Psoas muscle (tissue), 8 donors: Measurements from ENCODE around the gene KCNE2. TPM values are rescaled to one million over a fixed set of nuclear protein-coding genes. Genes with fewer than 3 reads are reported as not detected.
"Not testable (repeated sequence)": the region's sequence is repeated elsewhere in the genome, so short reads cannot be mapped to it uniquely, and the experiment has no call there.

ENCODE experiments used
- ATAC-seq, 4 donors: fragments of 200-7000 bp; cut with Tn5 transposase; one replicate each; pipeline ENCODE4 v1.9.1; 2020; ENCODE audit warnings: moderate library complexity in 3 of 4, mild to moderate bottlenecking in 2 of 4
- DNase-seq, 2 donors: peaks; one replicate each; pipeline ENCODE4 v3.0.0-alpha.2; 2020
- H3K27ac ChIP-seq: fragments of 200-600 bp; one replicate; pipeline ENCODE4 v1.8.0; 2022
- H3K27me3 ChIP-seq, 3 donors: fragments of 200-600 bp in 1 of 3; one replicate each; pipeline versions ENCODE4 v1.6.1 to v1.8.0; 2013 to 2022; ENCODE audit warnings: low read length in 2 of 3, mild to moderate bottlenecking in 2 of 3, moderate library complexity in 1 of 3; ENCODE audit not compliant: insufficient read depth in 3 of 3
- H3K36me3 ChIP-seq, 2 donors: fragments of 200-600 bp in 1 of 2; one replicate each; pipeline versions ENCODE4 v1.6.1 to v1.8.0; 2013 to 2022; ENCODE audit warnings: low read depth in 1 of 2, mild to moderate bottlenecking in 1 of 2, moderate library complexity in 1 of 2; ENCODE audit not compliant: insufficient read depth in 1 of 2
- H3K4me1 ChIP-seq: fragments of 200-600 bp; one replicate; pipeline ENCODE4 v1.8.0; 2022
- H3K4me3 ChIP-seq: fragments of 200-600 bp; one replicate; pipeline ENCODE4 v1.8.0; 2022; ENCODE audit warnings: mild to moderate bottlenecking
- H3K9me3 ChIP-seq: fragments of 200-600 bp; one replicate; pipeline ENCODE4 v1.8.0; 2022
- WGBS, 3 donors: extraction: QIAGEN DNeasy Blood & Tissue Kit; methylation state at CpG; one replicate each; pipeline versions ENCODE4 v1.1.6 to v1.1.7; 2013; 5-methylcytosine and 5-hydroxymethylcytosine counted together
- intact Hi-C, 2 donors: fragments of 100-400 bp; cut with DNase I; formaldehyde crosslinking; loops; one replicate each; pipeline versions ENCODE4 v1.11.0 to v1.14.2; 2022
- polyA plus RNA-seq, 3 donors: library from polyadenylated mRNA; stranded (reverse); fragments of 200-250 nt; gene quantifications; one replicate each; pipeline ENCODE4 v1.2.3, GENCODE V29; 2013
- total RNA-seq, 4 donors: library from RNA; stranded (reverse); fragmentation: NEBNext Ultra II Directional in 2 of 4; extraction: Animal tissue kit (Norgen Biotek cat#: 25700) in 2 of 4; gene quantifications; one replicate each; pipeline versions ENCODE4 v1.2.1 to v1.2.4, GENCODE V29; 2021 to 2023
- donor health status: healthy with polysubstance abuse.
- donor health status: DM: no; HTN: no; CAD: no; lungs with moderate emphysema.
- donor health status: Bipolar disorder and iron deficiency.
- donor health status: healthy.
- donor health status: DM: yes; HTN: yes; CAD: no.
- donor health status: DM: no; HTN: no; CAD: no.
- donor health status: DM: no; HTN: no; CAD: no.
- donor health status: DM: yes; HTN: yes; CAD: no.

KCNE2 gene
- total and polyA plus RNA-seq, 7 donors = 0.12 to 0.95 (median 0.41) TPM; not detected in 1

DNA sequence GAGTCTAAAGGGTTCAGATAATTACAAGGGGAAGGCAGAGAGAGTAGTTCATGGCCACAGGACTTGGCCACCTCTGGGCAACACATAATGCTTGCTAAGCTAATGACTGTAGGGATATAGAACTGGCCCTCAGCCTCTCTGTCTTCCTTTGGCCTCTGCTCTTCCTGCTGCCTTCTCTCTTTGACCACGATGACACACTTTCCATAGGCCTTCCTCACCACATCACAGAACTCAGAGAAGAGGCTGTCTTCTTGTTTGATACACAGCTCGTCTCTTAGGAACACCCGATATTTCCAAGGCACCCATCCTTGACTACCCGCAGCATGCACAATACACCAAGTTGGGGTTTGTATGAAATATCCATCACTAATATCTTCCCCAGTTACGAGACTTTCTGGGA, 36.7 kb downstream of the KCNE2 start:
- not testable (repeated sequence) for ATAC-seq, H3K27me3 ChIP-seq

DNA sequence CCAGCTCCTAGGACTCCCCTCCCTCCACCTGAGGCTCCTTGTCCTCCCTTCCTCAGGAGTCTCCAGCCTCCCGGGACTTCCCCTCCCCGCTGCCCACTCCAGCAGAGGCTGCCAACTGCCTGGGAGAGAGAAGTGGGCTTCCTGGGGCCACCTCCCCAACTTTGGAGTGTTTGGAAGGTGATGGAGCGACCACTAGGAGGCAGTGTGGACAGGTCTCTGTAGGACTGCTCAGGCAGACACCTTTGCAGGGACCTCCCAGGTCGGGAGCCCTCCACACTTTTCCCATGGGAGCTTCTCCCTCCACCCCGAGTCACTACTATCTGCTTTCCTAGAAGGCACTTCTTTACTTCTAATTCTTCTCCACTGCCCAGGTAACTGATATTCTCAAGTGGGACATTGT, 40.9 kb downstream of the KCNE2 start:
- H3K4me3 ChIP-seq, H3K36me3 ChIP-seq, DNase-seq, ATAC-seq, H3K27me3 ChIP-seq, H3K27ac ChIP-seq, H3K9me3 ChIP-seq, H3K4me1 ChIP-seq, intact Hi-C loops: not testable (repeated sequence)
- WGBS, 3 donors = no CpG with 5 or more reads among the region's 5 CpGs

More for the DNA sequence above, 36.7 kb downstream of the KCNE2 start:
- H3K36me3 ChIP-seq, H3K4me1 ChIP-seq, H3K27ac ChIP-seq, H3K4me3 ChIP-seq, intact Hi-C loops, DNase-seq, H3K9me3 ChIP-seq: not testable (repeated sequence)
- no CpG with 5 or more reads among the region's 5 CpGs for WGBS, 3 donors

DNA sequence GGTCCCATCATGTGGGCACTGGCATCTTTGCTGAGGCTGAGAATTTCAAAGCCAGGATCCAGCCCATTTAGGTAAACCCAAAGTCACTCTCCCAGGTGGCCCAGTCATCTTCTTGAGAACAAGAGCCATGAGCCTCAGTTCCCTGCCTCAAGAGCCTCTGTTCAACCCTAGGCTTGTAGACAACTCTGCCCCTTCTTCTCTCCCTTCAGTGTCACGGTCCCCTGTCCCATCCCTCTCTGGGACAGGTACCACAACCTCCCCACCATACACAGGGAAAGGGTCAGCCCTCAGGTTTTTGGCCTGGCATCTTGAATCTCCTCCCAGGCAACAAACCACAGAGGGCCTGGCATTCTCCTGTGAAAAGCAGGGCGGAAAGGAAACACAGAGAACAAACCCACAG, 41.9 kb downstream of the KCNE2 start:
- H3K4me1 ChIP-seq, H3K27me3 ChIP-seq, intact Hi-C loops, DNase-seq, H3K4me3 ChIP-seq, H3K36me3 ChIP-seq, ATAC-seq, H3K27ac ChIP-seq, H3K9me3 ChIP-seq: not testable (repeated sequence)
- no CpG with 5 or more reads among the region's 2 CpGs for whole genome bisulfite sequencing, 3 donors

DNA sequence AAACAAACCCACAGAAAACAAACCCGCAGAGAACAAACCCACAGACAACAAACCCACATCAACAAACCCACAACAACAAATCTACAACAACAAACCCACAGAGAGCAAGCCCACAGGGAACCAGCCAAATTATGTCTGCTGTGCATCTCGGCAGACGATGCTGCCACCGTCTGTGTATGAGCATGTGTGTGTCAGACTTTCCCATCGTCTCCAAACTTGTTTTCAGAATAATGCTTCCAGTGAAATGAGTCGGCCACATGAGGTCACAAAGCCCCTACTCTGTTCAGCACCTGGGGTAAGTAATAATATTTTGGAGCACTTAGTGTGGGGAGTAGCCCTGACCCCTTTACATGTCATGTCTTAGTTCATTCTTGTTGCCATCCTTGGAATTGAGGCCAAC, 42.3 kb downstream of the KCNE2 start:
- H3K4me1 ChIP-seq, DNase-seq, ATAC-seq, H3K36me3 ChIP-seq, H3K27ac ChIP-seq, intact Hi-C loops, H3K27me3 ChIP-seq, H3K9me3 ChIP-seq, H3K4me3 ChIP-seq: not testable (repeated sequence)
- no CpG with 5 or more reads among the region's 6 CpGs for WGBS, 3 donors

DNA sequence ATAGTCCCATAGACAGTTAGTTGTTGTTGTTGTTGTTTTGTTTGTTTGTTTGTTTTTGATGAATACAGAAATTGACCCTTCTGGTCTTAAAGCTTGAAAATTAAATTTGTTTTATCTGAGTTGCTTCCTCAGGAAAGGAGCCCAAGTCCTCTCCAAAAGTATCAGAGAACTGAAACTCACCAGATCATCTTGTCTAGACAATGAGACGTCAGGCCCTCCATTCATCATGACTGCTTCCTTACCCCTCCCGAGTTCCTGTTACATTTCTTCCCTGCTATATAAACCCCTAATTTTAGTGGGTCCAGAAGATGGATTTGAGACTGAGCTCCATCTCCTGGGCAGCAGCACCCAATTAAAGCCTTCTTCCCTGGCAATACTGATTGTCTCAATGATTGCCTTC, 42.9 kb downstream of the KCNE2 start:
- intact Hi-C loops, ATAC-seq: not testable (repeated sequence)
- WGBS, 3 donors = no CpG with 5 or more reads among the region's 2 CpGs

DNA sequence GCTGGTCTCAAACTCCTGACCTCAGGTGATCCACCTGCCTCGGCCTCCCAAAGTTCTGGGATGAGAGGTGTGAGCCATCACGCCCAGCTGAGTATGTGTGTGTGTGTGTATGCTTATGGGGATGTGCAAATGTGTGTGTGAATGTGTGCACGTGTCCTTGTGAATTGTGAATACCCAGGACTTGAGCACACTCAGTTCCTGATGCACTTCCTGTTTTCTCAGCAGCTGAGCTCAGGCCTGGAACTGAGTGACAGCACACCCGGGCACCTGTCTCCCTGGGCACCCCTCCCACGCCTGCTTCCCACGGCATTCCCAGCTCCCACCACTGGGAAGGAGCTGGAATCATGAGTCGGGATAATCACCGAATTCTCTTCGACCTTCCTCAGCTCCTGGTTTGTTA, 43.5 kb downstream of the KCNE2 start:
- intact Hi-C loops, H3K27ac ChIP-seq, H3K27me3 ChIP-seq, DNase-seq, ATAC-seq, H3K4me3 ChIP-seq, H3K4me1 ChIP-seq, H3K36me3 ChIP-seq, H3K9me3 ChIP-seq: not testable (repeated sequence)
- WGBS, 3 donors = no CpG with 5 or more reads among the region's 9 CpGs

More for the DNA sequence above, 42.9 kb downstream of the KCNE2 start:
- not testable (repeated sequence) for H3K4me3 ChIP-seq, H3K9me3 ChIP-seq, DNase-seq, H3K4me1 ChIP-seq, H3K36me3 ChIP-seq, H3K27ac ChIP-seq, H3K27me3 ChIP-seq

DNA sequence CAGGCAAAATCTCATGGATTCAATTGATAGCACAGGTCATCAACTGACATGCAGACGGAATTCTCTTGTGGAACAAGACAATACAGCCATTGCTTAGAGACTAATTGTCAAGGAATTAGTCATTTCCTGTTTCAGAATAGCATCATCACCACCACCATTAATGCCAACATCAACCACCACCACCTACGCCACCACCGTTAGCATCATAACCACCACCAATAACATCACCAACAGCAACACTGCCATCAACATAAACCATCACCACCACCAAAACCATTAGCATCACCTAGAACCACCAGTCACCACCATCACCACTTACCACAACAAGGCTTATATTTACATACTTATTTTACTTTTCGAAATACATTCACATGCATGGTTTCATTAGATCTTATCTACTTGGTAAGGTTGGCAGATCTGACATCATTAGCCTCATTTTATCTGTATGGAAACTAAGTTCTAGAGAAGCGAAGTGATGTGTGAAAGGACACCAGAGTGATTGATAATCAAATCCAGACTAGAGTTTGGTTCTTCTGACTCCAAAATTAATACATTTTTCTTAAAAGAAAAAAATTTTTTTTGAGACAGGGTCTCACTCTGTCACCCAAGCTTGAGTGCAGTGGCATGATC, 53.8 kb downstream of the KCNE2 start:
- H3K4me3 ChIP-seq, H3K27me3 ChIP-seq, DNase-seq, H3K36me3 ChIP-seq, H3K4me1 ChIP-seq, ATAC-seq, intact Hi-C loops, H3K9me3 ChIP-seq, H3K27ac ChIP-seq: not testable (repeated sequence)
- no CpG with 5 or more reads among the region's 5 CpGs for WGBS, 3 donors

Other genes starting within 250 kb of the KCNE2 start
- gene SMIM11, start 11.5 kb downstream of the KCNE2 start, total RNA-seq = 10 to 100 TPM; 25.5 to 32.9 (median 30.4) TPM
- gene SMIM11, start 11.5 kb downstream of the KCNE2 start, polyA plus RNA-seq = 10 to 100 TPM in 1 of 3 donors, 1 to 10 TPM in 2; 6.5 to 19.8 (median 7.6) TPM
- gene SMIM34, start 59.9 kb downstream of the KCNE2 start, total RNA-seq = not detected
- gene SMIM34, start 59.9 kb downstream of the KCNE2 start, polyA plus RNA-seq = not detected
- 1 to 10 TPM in 1 of 4 donors, under 1 TPM in 1, not detected in 2; 0.40 to 1.5 TPM for gene KCNE1, start 148.2 kb downstream of the KCNE2 start, total RNA-seq
- under 1 TPM in 2 of 3 donors, not detected in 1; 0.26 to 0.35 TPM for gene KCNE1, start 148.2 kb downstream of the KCNE2 start, polyA plus RNA-seq